Activated naive CD4-positive, alpha-beta T cell treated with Interleukin-2 at 50 U/mL for 16 hours (primary cell): ENCODE measurements around the gene ZNF554.

ENCODE experiments used
- DNase-seq: peaks from one replicate; pipeline ENCODE4 v3.0.0-alpha.2; 2020

Gene ZNF554

DNA sequence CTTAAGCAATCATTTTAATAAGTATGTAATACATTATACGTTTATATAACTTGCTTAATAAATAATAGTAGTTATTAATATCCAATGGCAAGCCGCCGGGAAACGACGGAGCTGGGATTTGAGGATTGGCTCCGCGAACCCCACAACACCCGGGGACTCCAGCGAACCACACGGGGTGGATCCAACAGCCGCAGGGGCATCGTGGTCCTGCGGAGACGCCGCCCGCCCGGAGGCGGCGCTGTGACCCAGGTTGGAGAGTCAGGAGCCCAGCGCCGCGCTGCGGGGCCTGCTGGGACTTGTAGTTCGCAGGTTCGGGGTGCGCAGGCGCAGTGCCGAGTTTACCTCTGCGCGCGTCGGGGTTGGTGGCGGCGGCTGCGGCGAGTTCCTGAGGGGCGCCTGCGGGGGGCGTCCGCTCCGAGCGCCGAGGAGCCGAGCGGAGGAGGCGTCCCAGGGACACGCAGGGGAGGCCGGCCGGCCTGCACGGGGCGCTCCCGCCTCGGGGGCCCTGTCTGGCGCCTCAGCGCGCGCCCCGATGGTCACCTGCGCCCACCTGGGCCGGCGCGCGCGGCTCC is at the start of gene ZNF554:
Gene ZNF554, plus strand, starts transcription at position 329 of the 572 bp plus-strand sequence. Its CDS starts 204 bp downstream, at position 533.
- DNase-seq: peak; percentile 97

DNA sequence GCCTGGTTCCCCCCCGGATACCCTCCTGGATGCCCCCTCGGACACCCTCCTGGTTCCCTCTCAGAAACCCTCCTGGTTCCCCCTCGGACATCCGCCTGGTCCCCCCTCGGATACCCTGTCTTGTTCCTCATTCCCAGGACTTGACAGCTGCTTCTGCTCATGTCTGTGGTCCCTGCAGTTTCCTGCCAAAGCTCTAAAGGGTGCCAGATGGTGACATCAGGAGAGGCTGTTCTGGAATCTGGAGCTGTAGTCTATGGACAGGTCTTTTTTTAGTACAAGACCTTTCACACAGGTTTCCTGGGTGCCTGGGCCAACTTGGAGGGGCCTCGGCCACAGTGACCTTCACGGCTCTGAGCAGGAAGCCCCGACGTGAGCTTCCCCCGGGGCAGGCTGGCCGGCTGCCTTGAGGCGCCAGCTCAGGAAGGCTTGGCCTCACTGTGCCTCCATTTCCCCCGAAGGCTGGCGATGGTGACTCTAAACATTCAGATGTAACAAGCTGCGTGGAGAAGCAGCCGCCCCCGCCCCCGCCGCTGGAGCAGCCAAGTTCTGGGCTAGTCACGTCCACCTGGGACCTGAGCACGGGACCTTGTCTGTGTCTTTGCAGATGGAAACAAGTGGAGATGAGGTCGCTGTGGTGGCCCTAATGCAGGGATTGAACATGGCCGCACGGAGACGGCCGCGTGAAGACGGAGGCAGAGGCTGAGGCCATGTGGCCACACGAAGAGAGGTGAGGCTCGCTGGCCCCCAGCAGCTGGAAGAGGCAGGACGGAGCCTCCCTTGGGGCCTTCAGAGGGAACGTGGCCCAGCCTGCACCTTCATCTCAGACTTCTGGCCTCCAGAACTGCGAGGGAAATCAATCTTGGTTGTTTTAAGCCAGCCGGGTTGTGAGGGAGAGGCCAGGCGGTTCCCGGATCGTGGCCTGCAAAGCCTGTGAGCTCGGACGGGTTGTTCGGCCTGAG is 49.3 kb upstream of the ZNF554 start:
- DNase-seq: no peak

DNA sequence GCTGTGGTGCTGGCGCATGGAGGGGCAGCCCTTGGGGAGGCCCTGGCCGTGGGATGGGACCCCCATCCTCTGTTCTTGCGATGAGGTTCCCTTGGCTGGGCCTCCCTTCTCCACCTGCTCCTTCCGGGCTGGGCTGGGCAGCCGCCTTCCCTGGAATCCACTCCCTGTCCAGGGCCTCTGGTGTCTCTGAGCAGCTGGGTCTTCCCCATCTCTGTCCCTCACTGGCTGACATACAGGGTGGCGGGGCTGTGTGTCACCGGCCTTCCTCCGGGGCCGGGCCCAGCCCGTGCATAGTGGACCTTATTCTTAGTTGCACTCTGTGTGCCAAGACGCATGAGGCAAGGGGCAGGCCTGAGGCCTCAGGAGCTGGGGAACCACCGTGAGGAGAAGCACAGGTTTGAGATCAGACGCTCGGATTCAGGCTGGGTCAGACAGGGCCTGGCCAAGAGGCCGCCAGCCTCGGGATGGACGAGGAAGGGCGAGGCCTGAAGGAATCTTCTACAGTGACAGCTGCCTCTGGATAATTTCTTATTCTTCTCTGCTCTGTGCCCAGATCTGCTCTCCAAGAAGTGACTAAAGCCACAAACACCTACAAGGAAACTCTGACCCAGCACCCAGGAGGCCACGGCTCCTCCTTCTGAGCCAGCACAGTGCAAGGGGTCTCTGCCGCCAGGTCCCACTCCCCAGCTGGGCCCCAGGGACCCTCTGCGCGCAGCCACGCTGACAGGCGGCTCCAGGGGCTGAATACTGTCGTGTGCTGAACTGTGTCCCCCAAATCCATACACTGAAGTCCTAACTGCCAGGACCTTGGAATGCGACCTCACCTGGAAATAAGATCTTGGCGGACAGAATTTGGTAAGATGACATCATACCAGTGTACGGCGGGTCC is 47.6 kb upstream of the ZNF554 start:
- DNase-seq: no peak

DNA sequence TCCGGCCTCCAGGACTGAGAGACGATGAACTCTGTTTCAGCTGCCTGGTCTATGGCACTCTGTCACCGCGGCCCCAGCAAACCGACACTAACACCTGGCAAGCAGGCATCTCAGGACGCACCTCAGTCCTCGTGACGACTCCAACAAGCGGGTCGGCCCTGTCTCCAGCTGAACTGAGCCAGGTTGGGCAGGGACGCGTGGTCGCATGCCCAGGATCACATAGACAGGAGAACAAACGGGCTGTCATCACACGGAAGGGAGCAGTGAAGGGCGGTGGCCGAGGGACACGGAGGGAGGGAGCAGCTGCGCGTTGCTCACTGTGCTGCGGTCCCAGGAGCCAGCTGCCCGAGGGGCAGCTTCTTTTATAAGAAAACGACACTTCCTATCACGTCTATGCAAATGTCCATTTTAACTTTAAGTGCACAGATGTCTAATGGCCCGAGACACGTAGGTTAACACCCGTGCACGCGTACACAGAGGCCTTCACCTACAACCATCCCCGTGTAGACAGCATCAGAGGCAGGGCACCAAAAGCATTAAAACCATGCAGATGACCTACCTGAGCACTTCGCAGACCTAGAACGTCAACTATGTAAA is 45.5 kb upstream of the ZNF554 start:
- DNase-seq: no peak

DNA sequence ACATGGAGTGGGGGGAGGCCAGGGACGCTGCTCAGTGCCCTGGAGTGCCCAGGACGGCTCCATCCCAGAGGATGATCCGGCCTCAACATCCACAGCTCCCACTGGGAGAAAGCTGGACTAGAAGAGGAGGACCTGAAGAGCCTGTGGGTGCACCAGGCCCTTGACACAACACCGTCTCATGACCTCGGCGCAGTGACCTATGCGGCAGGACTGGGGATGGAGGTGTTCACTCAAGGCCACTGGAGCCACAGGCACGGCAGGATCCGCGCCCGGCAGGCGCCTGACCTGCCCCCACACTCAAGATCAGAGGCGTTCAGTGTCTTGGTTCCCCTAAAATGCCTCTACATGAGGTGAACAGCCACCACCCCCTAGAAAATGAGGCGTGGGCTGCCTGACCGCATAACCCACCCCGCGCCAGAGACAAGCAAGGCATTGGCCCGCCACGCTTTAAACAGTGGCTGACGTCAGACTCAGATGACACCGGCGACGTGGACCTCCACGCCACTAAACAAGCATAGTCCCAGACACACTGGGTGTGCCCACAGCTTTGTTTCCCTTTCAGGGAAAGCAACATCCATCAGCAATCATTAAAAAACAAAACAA is 44.6 kb upstream of the ZNF554 start:
- DNase-seq: no peak

DNA sequence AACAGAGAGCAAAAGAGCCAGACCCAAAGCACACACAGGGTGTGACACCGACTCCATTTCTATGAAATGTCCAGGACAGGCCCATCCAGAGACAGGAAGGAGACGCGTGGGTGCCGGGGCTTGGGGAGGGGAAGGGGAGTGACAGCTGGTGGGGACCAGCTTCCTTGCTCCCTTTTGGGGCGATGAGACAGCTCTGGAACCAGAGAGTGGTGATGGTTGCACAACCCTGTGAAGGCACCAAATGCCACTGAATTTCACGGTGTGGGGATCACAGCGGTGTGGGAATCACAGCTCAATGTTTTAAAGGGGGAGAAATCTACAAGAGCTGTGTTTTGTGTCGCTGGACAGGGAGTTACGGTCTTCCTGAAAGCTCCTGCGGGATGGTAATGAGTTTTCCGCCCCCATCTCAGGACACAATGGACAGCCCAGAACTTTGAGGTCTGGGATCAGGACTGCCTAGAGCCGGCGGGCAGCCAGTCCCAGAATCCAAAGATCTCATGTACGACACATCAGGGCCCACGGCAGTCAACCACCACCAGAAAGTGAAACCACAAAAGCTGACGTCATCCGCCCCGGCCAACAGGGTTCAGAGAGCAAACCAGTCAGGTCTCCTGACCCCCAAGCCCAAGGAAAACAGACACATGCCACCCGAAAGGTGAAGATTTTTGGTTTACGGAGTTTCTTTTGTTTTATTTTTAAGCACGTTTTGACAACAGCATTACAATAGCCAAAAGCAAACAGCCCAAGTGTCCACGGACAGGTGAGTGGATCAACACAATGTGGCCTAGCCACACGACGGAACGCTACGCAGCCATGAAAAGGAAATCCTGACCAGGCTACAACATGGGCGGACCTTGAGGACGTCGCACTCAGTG is 43.9 kb upstream of the ZNF554 start:
- peak; percentile 72 for DNase-seq

DNA sequence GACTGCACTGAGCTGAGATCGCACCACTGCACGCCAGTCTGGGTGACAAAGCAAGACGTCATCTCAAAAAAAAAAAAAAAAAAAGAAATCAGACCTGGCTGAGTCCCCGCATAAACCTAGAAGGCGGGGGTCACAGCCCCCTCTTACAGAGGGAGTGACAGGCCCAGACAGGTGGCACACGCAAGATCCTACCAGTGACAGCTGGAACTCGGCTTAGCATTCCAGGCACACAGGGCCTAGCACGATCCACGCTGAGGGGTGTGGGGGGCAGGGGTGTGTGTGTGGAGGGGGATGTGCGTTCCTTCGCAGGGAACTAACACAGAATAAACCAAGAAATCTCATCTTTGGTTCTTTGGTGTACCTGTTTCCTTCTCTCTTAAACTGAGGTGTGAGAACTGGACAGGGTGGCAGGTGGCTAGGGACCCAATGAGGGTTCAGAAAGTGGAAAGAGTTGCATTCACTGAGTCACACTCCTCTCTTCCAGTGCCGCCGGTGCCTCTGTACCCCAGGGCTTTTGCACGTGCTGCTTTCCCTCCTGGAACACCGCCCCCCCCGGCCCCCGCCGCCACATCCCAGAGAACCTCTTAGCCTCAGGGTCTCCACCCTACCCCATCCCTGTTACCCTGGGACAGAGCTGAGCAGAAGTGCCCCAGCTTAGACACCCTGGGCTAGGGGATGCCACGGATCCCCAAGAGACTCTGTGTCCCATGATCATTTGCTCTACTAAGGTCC is 41.5 kb upstream of the ZNF554 start:
- DNase-seq: no peak

DNA sequence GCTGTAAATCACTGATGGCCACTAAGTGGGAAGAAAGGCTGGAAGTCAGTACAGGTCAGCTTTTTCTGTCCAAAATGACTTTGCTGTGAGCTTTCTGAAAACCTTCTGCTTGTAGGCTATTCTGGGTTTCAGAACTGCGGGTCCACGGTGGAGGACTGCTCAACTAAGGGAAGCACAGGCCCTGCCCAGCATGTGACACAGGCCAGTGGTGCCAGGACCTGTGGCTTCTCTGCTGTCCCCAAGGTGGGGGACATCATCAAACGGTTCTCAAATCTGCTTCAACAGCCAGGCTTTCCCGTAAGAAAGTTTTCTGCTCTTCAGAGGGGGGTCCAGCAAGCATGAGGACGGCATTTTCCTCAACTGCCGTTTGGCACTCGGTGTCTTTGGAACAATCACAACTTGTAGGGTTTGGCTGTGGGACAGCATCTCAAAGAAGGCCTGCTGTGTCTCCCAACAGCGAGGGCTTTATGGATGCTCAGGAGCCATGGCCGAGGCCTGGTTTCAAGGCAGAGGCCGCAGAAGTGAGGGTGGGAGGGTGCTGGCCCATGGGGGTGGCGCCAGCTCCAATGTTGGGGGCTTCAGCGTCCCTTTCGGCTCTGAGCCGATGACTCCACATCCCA is 40.4 kb upstream of the ZNF554 start:
- DNase-seq: no peak

DNA sequence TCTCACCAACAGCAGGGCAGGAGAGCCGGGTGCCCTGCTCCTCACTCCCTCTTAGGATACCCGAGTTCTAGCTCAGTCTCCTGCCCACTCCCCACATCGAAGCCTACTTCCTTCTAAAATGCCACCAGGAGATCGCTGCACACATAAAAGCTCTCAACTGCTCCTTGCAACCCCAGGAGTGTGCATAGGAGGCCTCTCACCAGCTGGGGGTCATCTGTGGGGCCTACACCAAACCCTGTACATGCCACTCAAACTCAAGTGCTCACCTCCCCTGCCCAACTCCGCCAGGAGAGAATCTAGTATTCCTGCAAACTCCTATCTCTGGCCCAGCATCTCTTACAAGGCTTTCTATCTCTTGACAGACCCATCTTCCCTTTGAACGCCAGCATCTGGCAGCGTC is 39.4 kb upstream of the ZNF554 start:
- no peak for DNase-seq

DNA sequence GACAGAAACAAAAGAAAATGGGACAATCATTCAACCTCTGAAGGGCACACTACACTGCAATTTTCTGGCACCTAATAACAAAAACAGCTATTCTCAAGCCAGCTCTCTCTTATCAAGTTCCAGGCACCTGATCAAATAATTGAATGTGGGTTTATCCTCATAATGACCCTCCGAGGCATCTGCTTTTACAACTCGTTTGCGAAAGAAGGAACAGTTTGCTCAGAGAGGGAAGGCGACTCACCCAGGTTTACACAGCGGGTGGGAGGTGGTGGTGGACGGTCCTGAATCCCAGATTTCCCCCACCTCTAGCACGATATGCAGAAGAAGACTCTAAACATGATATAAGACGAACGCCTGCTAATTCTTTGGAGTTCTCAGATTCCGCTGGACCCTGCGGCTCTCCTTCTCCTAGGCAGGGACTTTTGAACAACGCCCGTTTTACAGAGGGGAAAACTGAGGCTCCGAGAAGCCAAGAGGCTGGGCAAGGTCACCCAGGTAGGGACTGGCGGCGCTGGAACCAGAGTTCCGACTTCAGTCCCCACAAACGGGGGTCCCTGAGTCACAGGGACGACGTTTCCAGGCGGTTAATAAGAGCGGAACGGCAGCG is 37.2 kb upstream of the ZNF554 start:
- DNase-seq: peak; percentile 21

DNA sequence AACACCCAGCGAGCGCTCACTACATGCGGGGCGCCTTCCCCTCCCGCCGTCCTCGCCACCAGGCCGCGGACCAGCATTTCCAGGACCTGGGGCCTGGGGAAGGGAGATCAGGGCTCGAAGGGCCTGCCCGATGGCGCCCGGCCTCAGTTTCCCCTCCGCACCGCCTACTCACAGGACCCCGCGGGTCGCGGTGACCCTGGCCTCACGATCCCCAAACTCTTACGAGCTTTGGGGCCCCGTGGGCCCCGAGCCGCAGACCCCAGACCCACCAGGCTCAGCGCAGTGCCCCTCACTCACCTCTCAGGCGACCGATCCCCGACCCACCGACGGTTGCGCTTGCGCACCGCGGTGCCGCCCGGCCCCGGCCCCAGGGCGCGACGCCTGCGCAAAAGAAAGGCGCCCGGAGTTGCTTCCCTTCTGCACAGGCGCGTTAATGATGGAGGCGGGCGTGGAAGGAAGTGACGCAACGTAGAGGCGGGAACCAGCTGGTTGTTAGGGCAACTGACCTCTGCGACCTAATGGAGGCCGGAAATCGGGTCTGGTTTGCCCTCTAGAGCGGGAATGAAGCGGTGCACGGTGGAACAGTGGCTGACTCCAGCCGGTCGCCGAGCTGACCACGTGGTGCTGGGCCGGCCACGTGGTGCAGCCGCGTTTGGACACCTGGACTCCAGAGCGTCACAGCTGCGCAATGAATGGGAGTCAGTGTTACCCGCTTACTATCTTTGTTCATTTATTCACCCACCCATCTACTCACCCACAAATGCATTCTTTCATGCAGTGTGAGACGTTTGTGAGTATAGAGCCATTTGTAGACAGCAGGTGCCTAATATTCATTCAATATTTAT is 36.5 kb upstream of the ZNF554 start, which contains the start of gene SGTA:
Gene SGTA, minus strand, starts transcription at position 338 of the 845 bp plus-strand sequence. CDS start 14,205 bp downstream, outside the sequence.
- peak; percentile 98 for DNase-seq

DNA sequence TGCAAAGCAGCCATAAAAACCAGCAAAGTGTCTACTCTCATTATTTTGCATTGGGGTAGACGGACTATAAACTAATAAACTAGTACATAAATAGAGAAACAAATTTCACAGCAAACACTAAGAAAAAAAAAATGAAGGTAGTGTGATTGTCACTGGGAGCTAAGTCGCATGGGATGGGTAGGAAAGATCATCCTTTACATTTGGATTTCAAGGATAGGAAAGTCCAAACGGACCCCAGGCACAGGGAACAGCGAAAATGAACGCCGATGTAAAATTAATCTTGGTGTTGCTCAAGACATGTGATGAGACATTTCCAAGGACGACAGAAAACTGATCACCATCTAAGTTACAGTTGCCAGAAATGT is 35.9 kb upstream of the ZNF554 start:
- no peak for DNase-seq

DNA sequence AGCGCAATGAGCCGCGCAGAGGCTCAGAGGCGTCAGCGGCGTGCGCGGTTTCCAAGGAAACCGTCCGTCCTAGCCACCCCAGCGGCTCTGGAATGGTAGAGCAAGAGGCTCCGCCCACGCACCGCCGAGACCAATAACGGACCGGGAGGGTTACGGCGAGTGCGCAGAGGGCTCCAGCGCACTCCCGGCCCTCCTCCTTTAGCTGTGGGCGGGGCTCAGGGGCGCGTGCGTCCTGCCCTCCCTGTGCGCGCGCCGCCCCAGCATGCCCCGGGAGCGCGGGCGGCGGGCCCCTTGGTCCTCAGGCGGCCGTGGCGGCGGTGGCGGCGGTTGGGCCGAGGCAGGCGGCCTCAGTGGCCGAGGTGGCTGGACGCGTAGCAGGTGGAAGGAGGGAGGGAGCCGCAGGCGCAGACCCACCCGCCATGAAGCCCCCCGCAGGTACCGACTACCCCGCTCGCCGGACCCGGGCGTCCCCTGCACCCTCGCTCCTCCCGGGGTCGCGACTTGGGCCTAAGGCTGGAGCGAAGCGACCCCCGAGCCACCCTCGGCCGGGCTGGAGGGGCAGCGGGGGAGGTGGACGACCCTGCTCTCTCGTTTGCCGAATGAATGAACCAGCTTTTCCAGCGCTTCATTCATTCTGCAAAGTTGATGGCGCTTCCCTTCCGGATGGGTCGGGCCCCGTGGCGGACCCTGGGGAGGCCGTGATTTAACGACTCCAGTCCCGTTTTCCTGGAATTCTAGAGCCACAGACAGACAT is 34.2 kb upstream of the ZNF554 start, which contains the start of gene THOP1:
Gene THOP1, plus strand, starts transcription at position 260 of the 754 bp plus-strand sequence. Its CDS starts 160 bp downstream, at position 420.
- DNase-seq: peak; percentile 99

DNA sequence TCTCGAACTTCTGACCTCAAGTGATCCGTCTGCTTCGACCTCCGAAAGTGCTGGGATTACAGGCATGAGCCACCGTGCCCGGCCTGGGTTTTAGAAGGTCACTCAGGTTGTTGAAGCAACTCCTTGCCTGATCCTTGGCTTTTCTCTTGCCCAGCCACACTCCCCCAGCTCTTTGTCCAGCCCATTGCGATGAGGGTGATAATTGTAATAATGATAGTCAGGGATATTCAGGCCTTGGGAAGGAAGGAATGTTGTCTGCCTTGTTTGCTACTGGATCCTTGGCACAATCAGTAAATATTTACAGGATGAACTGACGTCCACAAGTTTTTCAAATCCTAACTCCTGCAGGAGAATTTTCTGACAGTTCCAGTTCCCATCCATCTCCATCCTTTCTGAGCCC is 32.6 kb upstream of the ZNF554 start:
- DNase-seq: no peak

DNA sequence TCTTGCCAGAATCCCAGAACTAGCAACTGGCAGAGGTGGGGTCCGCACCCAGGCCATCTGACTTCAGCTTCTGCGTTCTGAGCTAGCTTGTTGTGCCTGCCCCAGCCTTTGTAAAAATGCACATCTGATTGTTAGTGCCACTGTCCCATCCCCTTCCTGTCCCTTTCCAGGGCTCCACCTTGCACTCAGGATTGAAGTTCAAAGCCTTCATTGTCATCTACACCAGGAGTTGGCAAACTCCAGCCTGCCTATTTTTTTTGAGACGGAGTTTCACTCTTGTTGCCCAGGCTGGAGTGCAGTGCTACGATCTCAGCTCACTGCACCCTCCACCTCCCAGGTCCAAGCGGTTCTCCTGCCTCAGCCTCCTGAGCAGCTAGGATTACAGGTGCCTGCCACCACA is 31.4 kb upstream of the ZNF554 start:
- DNase-seq: no peak

DNA sequence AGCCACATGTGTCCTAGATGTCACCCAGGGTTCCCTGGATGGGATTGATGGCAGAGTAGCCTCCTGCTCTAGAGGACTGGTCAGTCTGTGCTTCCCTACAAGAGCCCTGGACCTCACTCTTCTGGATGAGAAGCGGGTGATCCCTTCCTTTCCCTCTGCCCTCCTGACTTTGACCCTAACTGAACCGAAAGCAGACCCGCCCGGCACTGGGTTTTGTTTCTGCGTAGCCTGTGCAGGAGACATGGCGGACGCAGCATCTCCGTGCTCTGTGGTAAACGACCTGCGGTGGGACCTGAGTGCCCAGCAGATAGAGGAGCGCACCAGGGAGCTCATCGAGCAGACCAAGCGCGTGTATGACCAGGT is 29.5 kb upstream of the ZNF554 start:
- no peak for DNase-seq

DNA sequence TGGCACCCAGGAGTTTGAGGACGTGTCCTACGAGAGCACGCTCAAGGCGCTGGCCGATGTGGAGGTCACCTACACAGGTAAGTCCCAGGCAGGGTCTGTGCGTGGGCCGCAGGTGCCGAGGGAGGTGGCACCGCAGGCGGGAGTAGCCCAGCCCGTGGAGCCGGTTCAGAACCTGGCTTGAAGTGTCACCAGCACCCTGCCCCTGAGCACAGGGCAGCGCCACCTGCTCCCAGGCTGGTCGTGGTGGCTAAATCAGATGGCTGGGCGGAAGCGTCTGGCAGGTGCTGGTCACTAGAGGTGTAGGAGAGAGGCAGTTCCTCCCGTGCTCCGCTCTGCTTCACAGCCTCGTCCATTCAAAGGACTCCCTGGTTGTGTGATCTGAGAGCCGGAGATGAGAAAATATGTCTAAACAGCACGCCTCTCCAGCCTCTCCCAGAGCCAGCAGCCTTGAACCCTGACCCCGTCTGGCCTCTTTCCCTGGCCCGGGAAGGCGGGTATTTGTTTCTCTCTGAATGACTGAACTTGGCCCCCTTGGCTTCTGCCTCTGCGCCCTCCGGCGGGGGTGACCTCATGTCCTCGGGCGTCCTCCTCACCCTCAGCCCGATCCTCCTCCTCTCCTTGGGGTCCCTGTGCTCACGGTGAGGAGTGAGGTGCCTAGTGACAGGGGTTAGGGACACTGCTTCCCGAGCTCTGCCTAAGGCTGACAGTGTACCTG is 29.0 kb upstream of the ZNF554 start:
- no peak for DNase-seq
